LHCN-M2 (cell line): ENCODE results near the gene ANKRD44. TPM values are rescaled to one million over a fixed set of nuclear protein-coding genes. Genes with fewer than 3 reads are reported as not detected.

Experiments
- DNase-seq: peaks from one replicate; pipeline ENCODE4 v3.0.0-alpha.2; 2012; ENCODE audit warnings: low read depth
- total RNA-seq: library from RNA; depleted of rRNA; stranded (reverse); fragments of >200 nt; gene quantifications from 2 replicates; pipeline ENCODE4 v1.2.3, GENCODE V29; 2014; rRNA removed

ANKRD44 gene
- total RNA-seq, 1 experiment from 2014 or later = 4.0 TPM

GRCh38 chr2:196957881-196958525 lies 352.6 kb downstream of the ANKRD44 start:
- no peak for DNase-seq

DNA sequence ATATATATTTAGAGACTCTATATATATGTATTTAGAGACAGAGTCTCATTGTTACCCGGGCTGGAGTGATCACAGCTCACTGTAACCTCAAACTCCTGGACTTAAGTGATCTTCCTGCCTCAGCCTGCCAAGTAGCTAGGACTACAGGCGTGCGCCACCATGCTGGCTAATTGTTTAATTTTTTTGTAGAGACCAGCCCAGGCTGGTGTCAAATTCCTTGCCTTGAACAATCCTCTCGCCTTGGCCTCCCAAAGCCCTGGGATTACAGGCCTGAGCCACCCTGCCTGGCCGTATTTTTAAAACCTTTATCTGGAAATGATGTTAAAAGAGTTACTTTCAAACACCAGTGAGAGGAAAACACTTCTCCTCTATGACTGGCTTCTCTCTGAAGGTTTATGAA lies 353.1 kb downstream of the ANKRD44 start:
- no peak for DNase-seq

DNA sequence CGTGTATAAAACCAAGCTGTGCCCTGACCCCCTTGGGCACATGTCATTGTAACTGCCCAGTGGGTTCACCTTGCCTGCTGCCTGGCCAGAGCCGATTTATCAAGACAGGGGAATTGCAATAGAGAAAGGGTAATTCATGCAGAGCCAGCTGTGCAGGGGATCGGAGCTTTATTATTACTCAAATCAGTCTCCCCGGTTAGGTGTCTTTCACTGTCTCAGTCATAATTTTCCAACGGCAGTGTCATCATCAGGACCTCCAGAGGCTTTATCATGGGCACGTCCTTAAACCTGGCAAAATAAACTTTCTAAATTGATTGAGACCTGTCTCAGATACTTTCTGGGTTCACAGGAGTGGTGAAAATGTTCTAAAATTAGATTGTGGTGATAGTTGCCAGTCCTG lies 354.5 kb downstream of the ANKRD44 start:
- DNase-seq = no peak

- DNase-seq = no peak
Observed at GRCh38 chr2:196955036-196955435, 355.5 kb downstream of the ANKRD44 start.

DNA sequence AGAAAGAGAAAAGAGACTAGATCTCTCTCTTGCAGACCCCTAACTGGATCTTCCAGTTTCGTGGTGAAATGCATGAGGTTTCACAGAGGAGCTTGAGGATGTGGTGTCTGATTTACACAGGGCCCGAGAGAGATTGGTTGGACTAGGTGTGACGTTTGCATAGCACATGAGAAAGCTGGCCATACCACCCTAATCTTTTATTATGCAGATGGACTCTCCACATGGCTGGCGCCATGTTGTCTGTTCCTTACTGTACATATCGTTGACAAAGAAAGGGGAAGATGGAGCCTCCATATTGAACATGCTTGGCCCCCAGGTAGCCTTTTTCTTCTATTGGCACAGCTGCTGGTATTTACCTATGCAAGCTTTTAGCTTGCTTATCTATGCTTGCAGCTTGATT lies 356.6 kb downstream of the ANKRD44 start:
- no peak for DNase-seq

GRCh38 chr2:196952936-196953335 lies 357.6 kb downstream of the ANKRD44 start:
- DNase-seq = no peak

- no peak for DNase-seq
Observed at GRCh38 chr2:196951973-196952372, 358.6 kb downstream of the ANKRD44 start.

- no peak for DNase-seq
Observed at GRCh38 chr2:196949116-196949515, 361.5 kb downstream of the ANKRD44 start.

DNA sequence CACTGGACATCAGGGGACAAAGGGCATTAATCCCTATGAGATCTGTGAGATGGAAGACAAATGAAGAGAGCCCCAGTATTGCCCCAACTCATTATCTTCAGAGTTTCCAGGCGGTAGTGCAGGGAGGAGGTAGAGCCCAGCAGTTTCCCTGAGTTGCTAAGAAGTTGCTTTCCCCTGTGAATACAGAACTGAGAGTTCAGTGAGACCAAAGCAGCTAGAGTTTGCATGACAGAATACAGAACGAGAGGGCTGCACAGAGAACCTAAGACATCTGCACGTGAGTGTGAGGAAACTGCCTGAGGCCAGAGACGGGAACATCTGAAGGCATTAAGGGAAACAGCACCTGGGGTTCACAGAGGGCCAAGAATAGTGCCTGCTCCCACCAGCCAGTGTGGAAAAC lies 366.0 kb downstream of the ANKRD44 start:
- no peak for DNase-seq

GRCh38 chr2:196941398-196942078 lies 369.0 kb downstream of the ANKRD44 start:
- no peak for DNase-seq

DNA sequence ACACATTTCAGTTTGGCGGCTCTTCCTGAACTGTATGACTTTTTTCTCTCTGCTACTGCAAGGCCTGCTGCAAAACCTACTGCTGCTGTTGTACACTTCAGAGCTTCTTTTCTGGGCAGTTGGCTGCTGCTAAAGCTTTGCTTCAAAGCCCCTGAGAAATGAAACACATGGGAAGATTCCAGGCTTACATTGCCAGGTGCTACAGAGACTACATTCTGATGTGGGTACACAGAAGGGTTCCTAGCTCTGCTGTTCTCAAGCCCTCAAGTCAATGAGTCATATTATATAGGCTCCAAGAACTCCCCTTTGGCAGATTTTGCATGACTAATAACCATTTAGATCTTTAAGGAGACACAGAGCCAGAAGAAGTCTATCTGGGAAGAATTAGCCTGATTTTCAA lies 371.2 kb downstream of the ANKRD44 start:
- DNase-seq = peak; percentile 54

Other genes starting within 250 kb of the ANKRD44 start
- gene SF3B1, start 124.2 kb upstream of the ANKRD44 start, total RNA-seq = 208 and 277 TPM in 2 replicates
- 34.8 and 39.1 TPM in 2 replicates for gene COQ10B, start 142.8 kb upstream of the ANKRD44 start, total RNA-seq
- 287 and 305 TPM in 2 replicates for gene HSPD1, start 189.1 kb upstream of the ANKRD44 start, total RNA-seq
- gene HSPE1, start 189.6 kb upstream of the ANKRD44 start, total RNA-seq = 115 and 212 TPM in 2 replicates
- gene MOB4, start 205.3 kb upstream of the ANKRD44 start, total RNA-seq = 48.0 and 56.9 TPM in 2 replicates